ENCODE data around the gene DOC2A. TPM values are rescaled to one million over a fixed set of nuclear protein-coding genes. Genes with fewer than 3 reads are reported as not detected.

The DOC2A gene
- total and polyA plus RNA-seq, 2 donors (not counting 1 experiment from before 2014, with no cell fraction given): not detected

DNA sequence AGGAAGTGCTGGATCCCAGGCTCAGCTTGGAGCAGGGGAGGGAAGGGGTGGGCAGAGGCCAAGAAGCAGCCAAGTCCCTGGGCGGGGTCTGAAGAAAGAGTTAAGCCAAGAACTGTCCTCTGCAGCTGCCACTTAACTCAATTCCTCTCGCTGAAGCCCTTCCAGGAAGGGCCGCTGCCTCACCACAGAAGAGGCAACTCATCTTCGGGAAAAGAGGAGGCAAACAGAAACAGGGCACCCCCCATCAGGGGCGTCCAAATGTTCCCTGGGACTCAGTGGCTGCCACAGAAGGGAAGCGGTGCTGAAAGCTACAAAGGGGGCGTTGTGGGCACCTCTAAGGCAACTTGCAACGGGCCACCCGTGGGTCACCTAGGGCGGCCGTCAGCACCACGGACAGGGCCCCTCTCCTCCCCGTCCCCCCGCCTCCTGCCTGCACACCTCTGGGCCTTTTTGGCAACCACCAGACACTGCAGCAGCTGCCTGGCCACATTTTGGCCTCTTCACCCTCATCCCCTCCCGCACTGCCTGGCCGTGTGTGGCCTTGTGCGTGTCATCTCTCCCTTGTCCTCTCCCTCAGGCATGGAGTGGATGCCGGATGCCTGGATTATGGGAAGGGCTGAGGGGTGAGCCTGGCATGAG is 17.7 kb upstream of the DOC2A start:
- intact Hi-C loops (cut with micrococcal nuclease): no loop called here
- Histone ChIP-seq H4K20me1 (ENCODE audit: control insufficient read depth, insufficient read depth, low read length, poor library complexity, severe bottlenecking) (no peaks in the 10 kb centered on the region), H3K4me2 (replicated peaks; ENCODE audit: low read depth, low read length, poor library complexity, severe bottlenecking) (no peak overlapping the region), H2AFZ (ENCODE audit: insufficient read depth, low read depth, low read length, poor library complexity, severe bottlenecking) (no peak overlapping the region), H3K4me3 (ENCODE audit: control extremely low read depth in 1 of 5, extremely low read depth in 1 of 5, insufficient read depth in 1 of 5, low read depth in 2 of 5, low read length in 4 of 5) (no peak overlapping the region), H3K36me3 (replicated peaks in 1 of 2; ENCODE audit: control extremely low read depth in 1 of 2, control insufficient read depth in 1 of 2, extremely low read depth in 1 of 2, insufficient read depth in 2 of 2, low read length in 1 of 2) (no peaks in the 10 kb centered on the region), H3K79me2 (ENCODE audit: control insufficient read depth, insufficient read depth, low read length) (no peaks in the 10 kb centered on the region), H3K27me3 (replicated peaks in 1 of 4; ENCODE audit: control extremely low read depth in 1 of 4, control insufficient read depth in 3 of 4, insufficient read depth in 4 of 4, low read length in 3 of 4) (peaks cover 0 to 61% (median 28%) of the 10 kb centered on the region in 4 experiments), H3K9me3 (ENCODE audit: control extremely low read depth in 1 of 3, control insufficient read depth in 2 of 3, insufficient read depth in 1 of 3, low read length in 2 of 3) (peaks cover 0 to 15% (median 0%) of the 10 kb centered on the region in 3 donors), H3K27ac (ENCODE audit: low read length in 2 of 2) (no peak overlapping the region), H3K9ac (ENCODE audit: low read length) (no peak overlapping the region), H3K4me1 (ENCODE audit: control insufficient read depth in 2 of 2, insufficient read depth in 2 of 2, low read length in 2 of 2) (peaks cover 10 to 21% of the 10 kb centered on the region in 2 donors)
- DNase-seq (no peak), ATAC-seq (ENCODE audit: low read depth) (peak; percentile 45)
- 15% methylated on average over 14 of the region's 18 CpGs for WGBS (ENCODE audit: insufficient coverage)
- Mint-ChIP-seq H3K9me3 (ENCODE audit: insufficient read depth) (no peaks in the 10 kb centered on the region), H3K4me1 (peaks cover 10% of the 10 kb centered on the region), H3K27ac (no peak overlapping the region), H3K4me3 (no peak overlapping the region), H3K27me3 (peaks cover 53% of the 10 kb centered on the region)
- TF ChIP-seq, protein P1, sequence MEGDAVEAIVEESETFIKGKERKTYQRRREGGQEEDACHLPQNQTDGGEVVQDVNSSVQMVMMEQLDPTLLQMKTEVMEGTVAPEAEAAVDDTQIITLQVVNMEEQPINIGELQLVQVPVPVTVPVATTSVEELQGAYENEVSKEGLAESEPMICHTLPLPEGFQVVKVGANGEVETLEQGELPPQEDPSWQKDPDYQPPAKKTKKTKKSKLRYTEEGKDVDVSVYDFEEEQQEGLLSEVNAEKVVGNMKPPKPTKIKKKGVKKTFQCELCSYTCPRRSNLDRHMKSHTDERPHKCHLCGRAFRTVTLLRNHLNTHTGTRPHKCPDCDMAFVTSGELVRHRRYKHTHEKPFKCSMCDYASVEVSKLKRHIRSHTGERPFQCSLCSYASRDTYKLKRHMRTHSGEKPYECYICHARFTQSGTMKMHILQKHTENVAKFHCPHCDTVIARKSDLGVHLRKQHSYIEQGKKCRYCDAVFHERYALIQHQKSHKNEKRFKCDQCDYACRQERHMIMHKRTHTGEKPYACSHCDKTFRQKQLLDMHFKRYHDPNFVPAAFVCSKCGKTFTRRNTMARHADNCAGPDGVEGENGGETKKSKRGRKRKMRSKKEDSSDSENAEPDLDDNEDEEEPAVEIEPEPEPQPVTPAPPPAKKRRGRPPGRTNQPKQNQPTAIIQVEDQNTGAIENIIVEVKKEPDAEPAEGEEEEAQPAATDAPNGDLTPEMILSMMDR (IDR thresholded peaks at IDR 0.05): no peak
- TF ChIP-seq EZH2 (IDR thresholded peaks at IDR 0.05; ENCODE audit: borderline replicate concordance, insufficient read depth, low read depth, low read length, poor library complexity, severe bottlenecking): no peak
- ChIA-PET CTCF (no interaction called here), POLR2A (no interaction called here)

DNA sequence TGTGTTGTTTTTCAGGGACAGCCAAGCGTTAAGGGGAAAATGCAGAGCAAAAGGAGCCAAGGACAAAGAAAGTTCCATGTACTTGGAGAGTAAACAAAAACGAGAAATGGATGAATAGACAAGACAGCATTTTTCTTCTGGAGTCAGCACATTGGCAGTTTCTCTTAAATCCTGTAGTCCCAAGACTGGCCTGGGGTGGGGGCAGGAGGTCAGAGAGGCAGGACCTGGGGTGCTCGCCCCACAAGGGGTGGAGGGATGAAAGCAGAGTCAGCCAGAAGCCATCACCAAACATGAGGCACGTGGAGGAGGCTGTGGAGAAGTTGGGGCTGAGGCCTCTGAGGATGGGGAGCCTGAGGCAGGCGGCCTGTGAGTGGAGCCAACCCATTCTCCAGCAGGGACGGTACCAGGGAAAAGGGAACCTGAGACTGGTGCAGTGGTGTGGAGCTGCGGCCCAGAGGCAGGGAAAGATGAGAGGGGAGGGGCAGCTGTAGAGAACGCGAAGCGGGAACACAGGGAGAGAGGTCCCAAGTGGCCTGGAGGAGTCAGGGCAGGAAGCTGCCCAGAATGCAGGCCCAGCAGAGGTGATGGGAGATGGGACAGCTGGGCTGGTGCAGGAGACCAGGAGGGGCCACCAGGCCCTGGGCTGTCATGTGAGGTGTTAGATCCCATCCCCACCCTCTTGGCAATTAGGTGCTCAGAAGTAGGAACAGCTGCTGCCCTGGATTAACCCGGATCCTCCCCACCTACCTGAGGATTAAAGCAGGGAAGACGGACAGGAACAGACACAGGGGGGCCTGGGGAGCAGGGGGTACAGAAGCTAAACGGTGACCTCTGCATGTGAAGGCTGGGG is 17.0 kb upstream of the DOC2A start:
- Histone ChIP-seq H3K27me3 (replicated peaks in 1 of 4; ENCODE audit: control extremely low read depth in 1 of 4, control insufficient read depth in 3 of 4, insufficient read depth in 4 of 4, low read length in 3 of 4) (peaks cover 0 to 55% (median 28%) of the 10 kb centered on the region in 4 experiments), H3K4me2 (replicated peaks; ENCODE audit: low read depth, low read length, poor library complexity, severe bottlenecking) (no peak overlapping the region), H4K20me1 (ENCODE audit: control insufficient read depth, insufficient read depth, low read length, poor library complexity, severe bottlenecking) (no peaks in the 10 kb centered on the region), H3K9ac (ENCODE audit: low read length) (no peak overlapping the region), H3K36me3 (replicated peaks in 1 of 2; ENCODE audit: control extremely low read depth in 1 of 2, control insufficient read depth in 1 of 2, extremely low read depth in 1 of 2, insufficient read depth in 2 of 2, low read length in 1 of 2) (no peaks in the 10 kb centered on the region), H3K79me2 (ENCODE audit: control insufficient read depth, insufficient read depth, low read length) (no peaks in the 10 kb centered on the region), H3K4me1 (ENCODE audit: control insufficient read depth in 2 of 2, insufficient read depth in 2 of 2, low read length in 2 of 2) (peaks cover 10 to 21% of the 10 kb centered on the region in 2 donors), H3K9me3 (ENCODE audit: control extremely low read depth in 1 of 3, control insufficient read depth in 2 of 3, insufficient read depth in 1 of 3, low read length in 2 of 3) (peaks cover 0 to 15% (median 0%) of the 10 kb centered on the region in 3 donors), H2AFZ (ENCODE audit: insufficient read depth, low read depth, low read length, poor library complexity, severe bottlenecking) (no peak overlapping the region), H3K4me3 (ENCODE audit: control extremely low read depth in 1 of 5, extremely low read depth in 1 of 5, insufficient read depth in 1 of 5, low read depth in 2 of 5, low read length in 4 of 5) (no peak overlapping the region), H3K27ac (ENCODE audit: low read length in 2 of 2) (no peak overlapping the region)
- no peaks in the 10 kb centered on the region for H3K9me3 Mint-ChIP-seq (ENCODE audit: insufficient read depth)
- peaks cover 53% of the 10 kb centered on the region for H3K27me3 Mint-ChIP-seq
- no peak overlapping the region for H3K27ac Mint-ChIP-seq
- ChIA-PET CTCF (no interaction called here), POLR2A (no interaction called here)
- intact Hi-C loops (cut with micrococcal nuclease): no loop called here
- ATAC-seq (ENCODE audit: low read depth) (no peak), DNase-seq (no peak)
- no peak overlapping the region for H3K4me3 Mint-ChIP-seq
- TF ChIP-seq EZH2 (IDR thresholded peaks at IDR 0.05; ENCODE audit: borderline replicate concordance, insufficient read depth, low read depth, low read length, poor library complexity, severe bottlenecking): no peak
- TF ChIP-seq, protein P1 (IDR thresholded peaks at IDR 0.05): no peak
- WGBS (ENCODE audit: insufficient coverage): 48% methylated on average over 10 of the region's 13 CpGs
- peaks cover 10% of the 10 kb centered on the region for H3K4me1 Mint-ChIP-seq

Measured in B cell (primary cell).